HepG2 (cell line): Measurements from ENCODE around the gene LRRC15. TPM values are rescaled to one million over a fixed set of nuclear protein-coding genes. Genes with fewer than 3 reads are reported as not detected.

ENCODE experiments used
- ATAC-seq: fragments of 200-7000 bp; cut with Tn5 transposase; 3 replicates; pipeline ENCODE4 v1.9.1; 2020; ENCODE audit warnings: mild to moderate bottlenecking, moderate library complexity
- BruUV-seq: library from RNA; stranded (reverse); fragments of 400-500 nt; replicated peaks from 2 replicates; lab custom pipeline; 2021; lab: Mats Ljungman, UMichigan
- CTCF ChIA-PET: fragments of 300-600 bp; formaldehyde crosslinking; extraction: SDS; loops from one replicate; lab custom pipeline; 2021; ENCODE audit warnings: low total read pairs, inconsistent platforms, low intra/inter-chr PET ratio; lab: Yijun Ruan, JAX
- POLR2A ChIA-PET: fragments of 350-600 bp; sonication (Branson Sonifier 250); formaldehyde crosslinking; loops from one replicate; lab custom pipeline; 2020; ENCODE audit warnings: antibody characterized with exemption, inconsistent platforms; lab: Yijun Ruan, JAX
- DNase-seq: peaks from one replicate; pipeline ENCODE4 v3.0.0-alpha.2; 2015; ENCODE audit warnings: low spot score
- FAIRE-seq: peaks from 3 replicates; lab custom pipeline; 2011; peaks lifted over from hg19 to GRCh38; lab: Jason Lieb, UNC
- H2AFZ ChIP-seq: one replicate; pipeline ENCODE4 v1.6.1; 2011; ENCODE audit warnings: low read length, inconsistent platforms
- H3K27ac ChIP-seq: fragments of 300-600 bp; 3 replicates; pipeline ENCODE4 v1.8.0; 2011; ENCODE audit warnings: mixed run types, mild to moderate bottlenecking, mixed read lengths, low read length, inconsistent platforms; ENCODE audit not compliant: insufficient read depth; ENCODE audit errors: extremely low read length
- H3K27me3 ChIP-seq, 2 experiments: fragments of 200-600 bp in 1 of 2; 2 replicates in 1 of 2; 3 replicates in 1 of 2; pipeline versions ENCODE4 v1.6.0 to v1.8.0; 2011; ENCODE audit warnings: low read length in 2 of 2, mild to moderate bottlenecking in 2 of 2, moderate library complexity in 2 of 2, inconsistent platforms in 1 of 2; ENCODE audit not compliant: insufficient read depth in 2 of 2, control insufficient read depth in 1 of 2
- H3K36me3 ChIP-seq, 2 experiments: fragments of 200-600 bp in 1 of 2; replicated peaks in 1 of 2; 2 replicates in 1 of 2; 3 replicates in 1 of 2; pipeline versions ENCODE4 v1.5.1 to v1.8.0; 2011; ENCODE audit warnings: low read length in 2 of 2, inconsistent platforms in 1 of 2; ENCODE audit not compliant: insufficient read depth in 2 of 2, control insufficient read depth in 1 of 2
- H3K4me1 ChIP-seq: 2 replicates; pipeline ENCODE4 v1.5.1; 2012; ENCODE audit warnings: low read length, inconsistent platforms; ENCODE audit not compliant: insufficient read depth
- H3K4me2 ChIP-seq: 2 replicates; pipeline ENCODE4 v1.6.0; 2011; ENCODE audit warnings: low read depth, low read length, inconsistent platforms
- H3K4me3 ChIP-seq, 3 experiments: fragments of 200-600 bp in 1 of 3; sonication (generic), shearing (Covaris generic) in 1 of 3; replicated peaks in 1 of 3; 2 replicates each; pipeline ENCODE4 v1.5.1; 2011 to 2016; ENCODE audit warnings: low read length in 3 of 3, inconsistent platforms in 2 of 3, low read depth in 2 of 3, mild to moderate bottlenecking in 2 of 3, control low read depth in 1 of 3, mixed read lengths in 1 of 3; ENCODE audit not compliant: insufficient read depth in 1 of 3
- H3K79me2 ChIP-seq: one replicate; pipeline ENCODE4 v1.6.1; 2011; ENCODE audit warnings: low read length, inconsistent platforms; ENCODE audit not compliant: insufficient read depth
- H3K9ac ChIP-seq: 2 replicates; pipeline ENCODE4 v1.6.0; 2011; ENCODE audit warnings: mild to moderate bottlenecking, low read depth, low read length, inconsistent platforms; ENCODE audit not compliant: insufficient read depth
- H3K9me3 ChIP-seq: 2 replicates; pipeline ENCODE4 v1.5.1; 2012; ENCODE audit warnings: mild to moderate bottlenecking, low read length
- H4K20me1 ChIP-seq: 2 replicates; pipeline ENCODE4 v1.6.0; 2011; ENCODE audit warnings: inconsistent platforms, mild to moderate bottlenecking, low read length, moderate library complexity; ENCODE audit not compliant: insufficient read depth
- ATRX ChIP-seq: sonication (generic); formaldehyde crosslinking; IDR thresholded peaks from 2 replicates; pipeline ENCODE4 v1.4.0; 2020; ENCODE audit warnings: missing genetic modification reagents, borderline replicate concordance
- HNRNPH1 ChIP-seq: fragments of 200-400 bp; formaldehyde crosslinking; optimal IDR thresholded peaks from 2 replicates; pipeline ENCODE3; 2017; ENCODE audit warnings: mild to moderate bottlenecking, low read depth, low read length
- MBNL3 ChIP-seq: fragments of 250-450 bp; sonication (Bioruptor Pico); conservative IDR thresholded peaks from 2 replicates; pipeline ENCODE4 v1.8.0; 2022; ENCODE audit warnings: mild to moderate bottlenecking, inconsistent platforms
- NFYC ChIP-seq: IDR thresholded peaks from 2 replicates; pipeline ENCODE4 v1.6.1; 2016; ENCODE audit warnings: missing genetic modification reagents, missing compliant biosample characterization
- REL ChIP-seq: sonication (generic); formaldehyde crosslinking; conservative IDR thresholded peaks from 2 replicates; pipeline ENCODE4 v1.8.0; 2022; ENCODE audit warnings: mild to moderate bottlenecking, missing genetic modification reagents, moderate library complexity
- U2AF2 ChIP-seq: fragments of 200-400 bp; formaldehyde crosslinking; IDR thresholded peaks from 2 replicates; pipeline ENCODE4 v1.6.1; 2017; ENCODE audit warnings: low read depth, mild to moderate bottlenecking, low read length
- ZNF142 ChIP-seq: sonication (generic); formaldehyde crosslinking; IDR thresholded peaks from 2 replicates; pipeline ENCODE4 v1.4.0; 2020; ENCODE audit warnings: missing genetic modification reagents
- ZNF713 ChIP-seq: sonication (generic); formaldehyde crosslinking; IDR thresholded peaks from 2 replicates; pipeline ENCODE4 v1.4.0; 2020; ENCODE audit warnings: mild to moderate bottlenecking, missing genetic modification reagents
- ZNF841 ChIP-seq: sonication (generic); formaldehyde crosslinking; IDR thresholded peaks from 2 replicates; pipeline ENCODE4 v1.8.1; 2023; ENCODE audit warnings: missing genetic modification reagents, borderline replicate concordance
- WGBS: methylation state at CpG from one replicate; pipeline ENCODE4 v1.1.6; 2017; ENCODE audit warnings: low lambda C conversion rate; 5-methylcytosine and 5-hydroxymethylcytosine counted together
- in situ Hi-C: cut with HindIII; loops from 2 replicates; pipeline ENCODE4 v1.10.0; 2017; ENCODE audit warnings: low pct_unique_long_range_greater_than_20kb; ENCODE audit not compliant: extremely low pct_ligation_motif_present
- intact Hi-C: fragments of 100-400 bp; cut with micrococcal nuclease; formaldehyde crosslinking; loops from one replicate; pipeline ENCODE4 v1.10.0; 2022; ENCODE audit not compliant: unreplicated experiment
- polyA plus RNA-seq, 8 experiments: library from polyadenylated mRNA; depleted of rRNA in 3 of 8; stranded (reverse) in 7 of 8; unstranded in 1 of 8; fragments of >200 nt; fragmentation: Illumina TruSeq in 4 of 8; extraction: Trizol in 4 of 8; gene quantifications; 2 replicates each; pipeline versions ENCODE4 v1.2.1 to v1.2.3, GENCODE V29; 2011 to 2016; ENCODE audit warnings: low read depth in 4 of 8, missing spikeins in 1 of 8, mixed read lengths in 1 of 8; ENCODE audit not compliant: insufficient read depth in 1 of 8
- total RNA-seq, 5 experiments: library from RNA; depleted of rRNA; stranded (reverse); fragments of >200 nt; fragmentation: Illumina TruSeq; extraction: Trizol; gene quantifications; 2 replicates each; pipeline ENCODE4 v1.2.3, GENCODE V29; 2016; ENCODE audit warnings: low read depth in 1 of 5
- TF ChIP-seq, protein P1 (sequence below): sonication (generic); formaldehyde crosslinking; IDR thresholded peaks from 2 replicates; pipeline ENCODE4 v1.8.1; 2023; ENCODE audit warnings: mild to moderate bottlenecking, missing genetic modification reagents, borderline replicate concordance
- TF ChIP-seq, protein P2 (sequence below): sonication (generic); formaldehyde crosslinking; IDR thresholded peaks from 2 replicates; pipeline ENCODE4 v1.5.0; 2020; ENCODE audit warnings: mild to moderate bottlenecking, missing genetic modification reagents, moderate library complexity
- TF ChIP-seq, protein P3 (sequence below): sonication (generic); formaldehyde crosslinking; IDR thresholded peaks from 2 replicates; pipeline ENCODE4 v1.8.1; 2023; ENCODE audit warnings: mild to moderate bottlenecking, missing genetic modification reagents

LRRC15 gene
- total and polyA plus RNA-seq, 2 of the 13 experiments (the other 11 are each of a cell fraction or from before 2014, with no cell fraction given): not detected

- TF ChIP-seq U2AF2: no peak
- no peak for TF ChIP-seq ZNF142 (CRISPR knock-in tag)
- TF ChIP-seq, protein P1, sequence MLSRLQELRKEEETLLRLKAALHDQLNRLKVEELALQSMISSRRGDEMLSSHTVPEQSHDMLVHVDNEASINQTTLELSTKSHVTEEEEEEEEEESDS (CRISPR knock-in tag): no peak
- no peak for TF ChIP-seq REL
- TF ChIP-seq, protein P2, sequence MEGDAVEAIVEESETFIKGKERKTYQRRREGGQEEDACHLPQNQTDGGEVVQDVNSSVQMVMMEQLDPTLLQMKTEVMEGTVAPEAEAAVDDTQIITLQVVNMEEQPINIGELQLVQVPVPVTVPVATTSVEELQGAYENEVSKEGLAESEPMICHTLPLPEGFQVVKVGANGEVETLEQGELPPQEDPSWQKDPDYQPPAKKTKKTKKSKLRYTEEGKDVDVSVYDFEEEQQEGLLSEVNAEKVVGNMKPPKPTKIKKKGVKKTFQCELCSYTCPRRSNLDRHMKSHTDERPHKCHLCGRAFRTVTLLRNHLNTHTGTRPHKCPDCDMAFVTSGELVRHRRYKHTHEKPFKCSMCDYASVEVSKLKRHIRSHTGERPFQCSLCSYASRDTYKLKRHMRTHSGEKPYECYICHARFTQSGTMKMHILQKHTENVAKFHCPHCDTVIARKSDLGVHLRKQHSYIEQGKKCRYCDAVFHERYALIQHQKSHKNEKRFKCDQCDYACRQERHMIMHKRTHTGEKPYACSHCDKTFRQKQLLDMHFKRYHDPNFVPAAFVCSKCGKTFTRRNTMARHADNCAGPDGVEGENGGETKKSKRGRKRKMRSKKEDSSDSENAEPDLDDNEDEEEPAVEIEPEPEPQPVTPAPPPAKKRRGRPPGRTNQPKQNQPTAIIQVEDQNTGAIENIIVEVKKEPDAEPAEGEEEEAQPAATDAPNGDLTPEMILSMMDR (CRISPR knock-in tag): no peak
- TF ChIP-seq HNRNPH1: no peak
- no peak for TF ChIP-seq ZNF713
- TF ChIP-seq ATRX (CRISPR knock-in tag): no peak
- TF ChIP-seq ZNF841: no peak
- no peak for TF ChIP-seq NFYC
- no peak for TF ChIP-seq MBNL3 (CRISPR knock-in tag)
- TF ChIP-seq, protein P3, sequence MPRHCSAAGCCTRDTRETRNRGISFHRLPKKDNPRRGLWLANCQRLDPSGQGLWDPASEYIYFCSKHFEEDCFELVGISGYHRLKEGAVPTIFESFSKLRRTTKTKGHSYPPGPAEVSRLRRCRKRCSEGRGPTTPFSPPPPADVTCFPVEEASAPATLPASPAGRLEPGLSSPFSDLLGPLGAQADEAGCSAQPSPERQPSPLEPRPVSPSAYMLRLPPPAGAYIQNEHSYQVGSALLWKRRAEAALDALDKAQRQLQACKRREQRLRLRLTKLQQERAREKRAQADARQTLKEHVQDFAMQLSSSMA (CRISPR knock-in tag): no peak
- BruUV-seq: no TSS peak
- Histone ChIP-seq H3K36me3 (no peaks in the 10 kb centered on the region), H3K79me2 (no peaks in the 10 kb centered on the region), H3K4me2 (no peak overlapping the region), H3K27me3 (0 out of 5 replicates have a peak, but pooled peaks cover 0 to 9% of the 10 kb centered on the region in 2 experiments), H2AFZ (no peak overlapping the region), H3K27ac (no peak overlapping the region), H3K9me3 (0 out of 2 replicates have a peak, but pooled peaks cover 4% of the 10 kb centered on the region), H3K4me1 (peaks cover 24% of the 10 kb centered on the region), H3K4me3 (no peak overlapping the region), H4K20me1 (no peaks in the 10 kb centered on the region), H3K9ac (no peak overlapping the region)
- WGBS: 71% methylated on average over 7 of the region's 7 CpGs
- POLR2A ChIA-PET: no interaction called here
- intact Hi-C loops (no loop called here), in situ Hi-C loops (no loop called here)
- CTCF ChIA-PET: no interaction called here
- no peak for FAIRE-seq
- ATAC-seq: no peak
- no peak for DNase-seq
Measured at GRCh38 chr3:194392576-194392975, 23.0 kb upstream of the LRRC15 start.
